Measurements from ENCODE around the gene NEDD8.

NEDD8 gene

DNA sequence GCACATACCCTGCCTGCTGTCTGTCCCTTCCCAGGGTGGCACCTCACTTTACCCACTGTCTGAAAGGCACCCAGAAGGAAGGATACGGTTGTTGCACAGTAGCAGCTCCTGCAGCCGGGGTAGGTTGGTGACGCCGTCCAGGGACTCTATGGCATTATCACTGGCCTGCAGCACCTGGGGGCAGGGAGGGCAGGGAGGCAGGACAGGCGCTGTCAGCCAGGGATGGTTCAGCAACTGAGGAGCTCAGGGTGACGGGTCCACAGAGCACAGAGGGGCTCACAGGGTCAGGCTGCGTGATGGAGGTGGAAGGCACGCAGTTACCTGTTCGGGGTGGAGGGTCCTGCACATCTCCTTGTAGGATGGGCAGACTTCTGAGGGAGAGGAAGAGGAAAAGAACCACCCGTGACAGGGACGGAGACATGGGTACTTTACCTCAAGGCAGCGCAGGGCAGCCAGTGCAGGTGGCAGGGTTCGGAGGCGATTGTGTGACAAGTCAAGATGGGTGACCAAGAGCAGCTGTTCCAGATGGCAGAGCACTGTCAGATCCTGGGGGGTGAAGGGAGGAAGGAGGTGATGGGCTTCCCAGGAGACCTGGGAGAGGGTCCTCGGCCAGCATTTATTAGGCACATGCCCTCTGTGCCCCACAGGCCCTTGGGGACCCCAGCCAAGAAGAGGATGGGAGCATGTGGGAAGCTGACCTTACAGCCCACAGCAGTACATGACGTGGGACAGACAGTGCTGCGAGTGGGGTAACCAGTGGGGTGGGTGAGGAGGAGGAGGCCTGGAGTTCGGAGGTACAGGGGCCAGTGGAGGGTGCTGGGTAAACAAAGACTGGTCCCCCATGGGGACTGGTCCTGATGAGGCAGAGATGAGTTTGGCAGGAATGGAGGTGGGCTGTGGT, 34.4 kb upstream of the NEDD8 start:
- H3K4me3 ChIP-seq (ENCODE audit: low read length) = no peak overlapping the region
- DNase-seq (ENCODE audit: low read depth, low spot score) = no peak

GRCh38 chr14:24264298-24264697, 32.1 kb upstream of the NEDD8 start:
- no peak for DNase-seq (ENCODE audit: low read depth, low spot score)
- no peak overlapping the region for H3K4me3 ChIP-seq (ENCODE audit: low read length)

DNA sequence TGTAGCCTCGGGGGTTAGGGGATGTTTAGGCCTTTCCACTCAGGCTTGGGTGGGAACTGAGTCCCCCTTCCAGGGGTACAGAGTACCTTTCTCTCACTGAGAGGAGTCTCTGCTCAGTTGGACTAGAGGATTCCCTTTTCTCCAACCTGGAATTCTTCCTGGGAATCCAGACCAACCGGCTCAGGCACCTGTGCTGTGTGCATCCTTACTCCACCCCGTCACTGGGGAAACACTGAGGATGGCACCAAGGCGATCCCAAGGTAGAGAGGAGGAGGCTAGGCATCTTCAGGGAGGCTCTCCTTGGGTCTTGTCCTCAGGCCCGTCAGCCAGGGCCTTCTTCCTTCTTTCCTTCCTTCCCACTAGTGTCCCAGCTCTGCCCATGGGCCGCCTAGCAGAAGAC, 31.7 kb upstream of the NEDD8 start:
- DNase-seq (ENCODE audit: low read depth, low spot score) = no peak
- no peak overlapping the region for H3K4me3 ChIP-seq (ENCODE audit: low read length)

DNA sequence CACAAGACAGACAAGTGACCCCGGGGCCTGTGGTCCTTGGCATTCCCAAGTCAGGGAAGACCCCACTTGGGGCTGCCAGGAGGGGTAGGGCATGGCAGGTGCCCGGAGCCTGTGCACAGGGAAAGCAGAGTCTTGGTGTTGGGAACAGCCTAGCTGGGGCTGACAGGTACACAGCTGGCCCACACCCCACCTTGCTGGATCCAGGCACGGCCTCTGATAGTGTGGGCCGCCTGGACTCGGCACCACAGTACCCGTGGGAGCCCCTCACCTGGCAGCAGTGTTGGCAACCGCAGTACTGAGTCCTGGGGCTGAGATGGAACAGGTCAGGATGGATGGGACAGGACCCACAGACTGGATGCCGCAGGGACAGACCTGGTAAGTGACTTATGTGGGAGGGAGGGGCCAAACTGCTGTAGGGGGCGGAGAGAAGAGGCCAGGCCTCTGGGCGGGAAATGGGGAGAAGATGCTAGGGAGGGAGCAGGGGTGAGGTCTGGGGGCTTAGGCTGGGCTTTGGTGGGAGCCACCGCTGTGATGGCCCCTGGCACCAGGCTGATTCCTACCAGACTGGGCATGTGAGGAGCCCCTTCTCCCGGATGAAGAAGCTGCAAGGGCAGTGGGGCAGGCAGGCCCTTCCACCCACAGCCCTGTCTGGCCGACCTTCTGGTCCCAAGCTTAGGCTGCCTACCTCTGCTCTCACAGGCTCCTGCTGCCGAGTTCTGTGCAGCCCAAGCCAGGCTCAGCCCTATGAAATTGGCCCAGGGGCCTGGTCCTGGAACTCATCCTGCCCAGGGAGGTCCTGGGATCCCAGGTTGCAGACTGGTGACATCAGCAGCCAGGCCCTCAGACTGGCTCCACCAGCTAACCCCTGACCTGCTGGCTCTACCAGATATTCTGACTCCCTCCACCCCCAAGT, 30.9 kb upstream of the NEDD8 start, which contains the start of gene TGM1:
TSS of gene TGM1 (minus strand) at position 357 of the 913 bp plus-strand sequence. CDS start 825 bp downstream, outside the sequence.
- H3K4me3 ChIP-seq (ENCODE audit: low read length) = no peak within 1 kb of the TSS
- DNase-seq (ENCODE audit: low read depth, low spot score) = no peak

GRCh38 chr14:24261969-24262327, 29.8 kb upstream of the NEDD8 start:
- DNase-seq (ENCODE audit: low read depth, low spot score) = no peak
- H3K4me3 ChIP-seq (ENCODE audit: low read length) = no peak overlapping the region

DNA sequence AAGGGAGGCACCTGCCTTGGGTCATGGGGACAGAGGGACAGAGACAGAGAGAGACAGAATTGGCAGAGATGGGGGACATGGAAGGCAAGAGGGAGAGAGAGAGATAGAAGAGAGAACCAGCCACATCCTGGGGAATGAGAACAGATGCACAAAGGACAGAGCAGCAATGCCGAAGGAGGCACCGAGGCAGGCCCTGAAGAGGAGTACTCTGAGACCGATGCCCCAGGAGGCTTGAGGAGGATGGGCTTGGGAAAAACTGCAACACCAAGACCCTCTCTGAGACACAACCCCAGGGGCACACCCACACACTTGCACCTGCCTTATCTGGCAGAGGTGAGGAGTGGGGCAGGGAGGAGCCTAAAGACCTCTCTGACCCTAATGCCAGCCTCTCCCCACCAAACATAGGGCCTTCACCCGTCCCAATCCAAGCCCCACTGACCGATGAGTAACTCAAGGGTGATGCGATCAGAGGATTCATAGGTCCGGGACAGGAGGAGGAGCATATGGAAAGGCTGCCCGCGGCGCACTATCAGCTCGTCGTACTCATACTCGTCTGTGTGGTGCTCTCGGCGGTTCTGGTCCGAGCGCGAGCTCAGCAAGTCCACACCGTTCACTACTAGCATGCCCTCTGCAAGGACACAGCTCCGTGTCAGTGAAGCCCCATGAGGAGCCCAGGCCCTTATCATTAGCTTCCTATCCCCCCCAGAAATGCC, 29.2 kb upstream of the NEDD8 start:
- DNase-seq (ENCODE audit: low read depth, low spot score) = no peak
- H3K4me3 ChIP-seq (ENCODE audit: low read length) = no peak overlapping the region

GRCh38 chr14:24260780-24261157, 28.6 kb upstream of the NEDD8 start:
- DNase-seq (ENCODE audit: low read depth, low spot score) = no peak
- no peak overlapping the region for H3K4me3 ChIP-seq (ENCODE audit: low read length)

DNA sequence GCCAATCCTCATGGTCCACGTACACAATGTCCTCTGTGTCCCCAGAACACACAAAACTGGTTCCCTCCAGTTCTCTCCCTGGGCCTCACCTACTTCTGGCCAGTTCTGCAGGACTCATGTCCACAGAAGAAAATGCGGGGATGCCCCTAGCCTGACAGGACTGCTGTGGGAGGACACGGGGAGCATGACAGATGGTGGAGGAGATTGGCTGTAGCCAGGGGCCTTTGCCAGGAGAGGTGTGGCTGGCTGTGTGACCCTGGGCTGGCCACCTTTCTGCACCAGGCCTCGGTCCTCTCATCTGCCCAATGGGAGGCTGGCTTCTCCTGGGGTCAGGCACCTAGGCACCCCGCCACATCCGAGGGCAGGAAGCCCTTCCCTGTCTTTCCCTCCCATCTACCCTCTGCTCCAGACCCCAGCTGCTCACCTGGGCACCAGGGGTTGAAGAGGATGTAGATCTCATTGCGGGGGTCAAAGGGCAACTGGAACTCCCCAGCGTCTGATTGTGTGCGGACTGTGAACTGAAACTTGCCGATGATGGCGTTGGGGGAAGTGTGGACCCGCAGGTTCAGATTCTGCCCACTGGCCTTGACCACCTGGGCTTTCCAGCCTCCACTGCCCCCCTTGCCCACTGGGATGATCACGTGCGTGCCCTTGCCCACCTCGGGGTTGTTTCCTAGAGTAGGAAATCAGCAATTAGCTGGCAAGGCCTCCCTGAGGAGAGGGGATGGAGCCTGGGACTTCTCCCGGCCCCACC, 28.0 kb upstream of the NEDD8 start:
- no peak for DNase-seq (ENCODE audit: low read depth, low spot score)
- no peak overlapping the region for H3K4me3 ChIP-seq (ENCODE audit: low read length)

- no peak overlapping the region for H3K4me3 ChIP-seq (ENCODE audit: low read length)
- no peak for DNase-seq (ENCODE audit: low read depth, low spot score)
Measured at GRCh38 chr14:24259282-24260025, 27.3 kb upstream of the NEDD8 start.

- no peak overlapping the region for H3K4me3 ChIP-seq (ENCODE audit: low read length)
- no peak for DNase-seq (ENCODE audit: low read depth, low spot score)
Measured at GRCh38 chr14:24258548-24259265, 26.5 kb upstream of the NEDD8 start.

DNA sequence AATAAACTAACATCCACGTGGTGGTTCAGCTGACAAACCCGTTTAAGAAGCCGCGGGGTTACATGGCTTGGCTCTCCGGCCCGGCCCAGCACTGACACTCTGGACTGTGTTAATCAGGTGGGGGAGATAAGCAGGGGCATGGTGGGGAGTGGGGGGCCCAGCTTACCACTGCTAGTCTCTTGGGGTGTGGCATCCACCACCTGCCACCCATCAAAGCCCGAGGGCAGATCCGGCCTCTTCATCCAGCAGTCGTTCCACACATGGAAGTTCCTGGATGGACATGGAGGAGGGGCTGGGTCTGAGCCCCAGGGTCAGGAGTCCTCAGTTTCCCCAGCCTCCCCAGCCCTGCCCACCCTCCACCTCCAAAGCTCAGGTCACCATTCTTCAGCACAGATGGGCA, 26.0 kb upstream of the NEDD8 start:
- DNase-seq (ENCODE audit: low read depth, low spot score) = no peak
- no peak overlapping the region for H3K4me3 ChIP-seq (ENCODE audit: low read length)

DNA sequence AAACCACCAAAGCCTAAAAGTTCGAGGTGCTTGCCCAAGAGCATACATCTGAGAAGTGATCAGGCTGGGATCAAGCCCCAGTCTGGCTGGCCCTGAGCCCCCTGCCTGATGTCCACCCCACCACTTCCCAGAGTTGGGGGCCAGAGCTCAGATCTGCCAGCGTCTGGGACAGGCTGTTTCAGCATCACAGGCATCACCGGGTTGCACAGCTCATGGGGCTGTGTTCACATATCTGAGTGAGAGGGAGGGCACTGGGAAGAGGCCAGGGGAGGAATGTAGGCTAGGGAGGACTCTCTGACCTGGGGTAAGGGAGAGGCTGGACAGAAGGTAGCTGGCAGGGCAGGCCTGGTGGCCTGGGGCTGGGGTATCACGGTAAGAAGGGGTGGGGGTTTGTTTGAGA, 24.8 kb upstream of the NEDD8 start:
- H3K4me3 ChIP-seq (ENCODE audit: low read length) = no peak overlapping the region
- no peak for DNase-seq (ENCODE audit: low read depth, low spot score)

GRCh38 chr14:24255931-24256711, 24.0 kb upstream of the NEDD8 start:
- no peak overlapping the region for H3K4me3 ChIP-seq (ENCODE audit: low read length)
- no peak for DNase-seq (ENCODE audit: low read depth, low spot score)

- H3K4me3 ChIP-seq (ENCODE audit: low read length) = no peak overlapping the region
- DNase-seq (ENCODE audit: low read depth, low spot score) = no peak
Measured at GRCh38 chr14:24255438-24255837, 23.3 kb upstream of the NEDD8 start.

GRCh38 chr14:24254630-24255392, 22.6 kb upstream of the NEDD8 start:
- H3K4me3 ChIP-seq (ENCODE audit: low read length) = no peak overlapping the region
- DNase-seq (ENCODE audit: low read depth, low spot score) = no peak

GRCh38 chr14:24253936-24254335, 21.8 kb upstream of the NEDD8 start:
- DNase-seq (ENCODE audit: low read depth, low spot score) = no peak
- H3K4me3 ChIP-seq (ENCODE audit: low read length) = no peak overlapping the region
